Esophagus squamous epithelium (tissue), 4 donors: ENCODE results near the gene EVC2.

Source experiments
- CTCF ChIP-seq, 6 experiments: fragments of 450-650 bp in 4 of 6; fragments of 200-600 bp in 2 of 6; sonication (generic) in 2 of 6; IDR thresholded peaks; one replicate each; pipeline ENCODE4 v1.5.1; 2016 to 2019; ENCODE audit warnings: antibody characterized with exemption in 6 of 6, mild to moderate bottlenecking in 4 of 6, moderate library complexity in 4 of 6
- POLR2A ChIP-seq, 4 donors: fragments of 450-650 bp; IDR thresholded peaks; one replicate each; pipeline ENCODE4 v1.6.1; 2017; ENCODE audit warnings: antibody characterized with exemption in 4 of 4, mild to moderate bottlenecking in 4 of 4, moderate library complexity in 3 of 4

- TF ChIP-seq POLR2A (IDR thresholded peaks at IDR 0.05) (no peak), CTCF (IDR thresholded peaks at IDR 0.05) (no peak)
Measured at GRCh38 chr4:5721923-5722322, 13.6 kb upstream of the EVC2 start.
